NK-92 (cell line): ENCODE measurements around the gene PUDP.
"Not testable (repeated sequence)": the region's sequence is repeated elsewhere in the genome, so short reads cannot be mapped to it uniquely, and the experiment has no call there.

Experiments used
- DNase-seq: peaks from one replicate; lab custom pipeline; 2025; ENCODE audit not compliant: unreplicated experiment; lab: John Stamatoyannopoulos, UW

The PUDP gene

DNA sequence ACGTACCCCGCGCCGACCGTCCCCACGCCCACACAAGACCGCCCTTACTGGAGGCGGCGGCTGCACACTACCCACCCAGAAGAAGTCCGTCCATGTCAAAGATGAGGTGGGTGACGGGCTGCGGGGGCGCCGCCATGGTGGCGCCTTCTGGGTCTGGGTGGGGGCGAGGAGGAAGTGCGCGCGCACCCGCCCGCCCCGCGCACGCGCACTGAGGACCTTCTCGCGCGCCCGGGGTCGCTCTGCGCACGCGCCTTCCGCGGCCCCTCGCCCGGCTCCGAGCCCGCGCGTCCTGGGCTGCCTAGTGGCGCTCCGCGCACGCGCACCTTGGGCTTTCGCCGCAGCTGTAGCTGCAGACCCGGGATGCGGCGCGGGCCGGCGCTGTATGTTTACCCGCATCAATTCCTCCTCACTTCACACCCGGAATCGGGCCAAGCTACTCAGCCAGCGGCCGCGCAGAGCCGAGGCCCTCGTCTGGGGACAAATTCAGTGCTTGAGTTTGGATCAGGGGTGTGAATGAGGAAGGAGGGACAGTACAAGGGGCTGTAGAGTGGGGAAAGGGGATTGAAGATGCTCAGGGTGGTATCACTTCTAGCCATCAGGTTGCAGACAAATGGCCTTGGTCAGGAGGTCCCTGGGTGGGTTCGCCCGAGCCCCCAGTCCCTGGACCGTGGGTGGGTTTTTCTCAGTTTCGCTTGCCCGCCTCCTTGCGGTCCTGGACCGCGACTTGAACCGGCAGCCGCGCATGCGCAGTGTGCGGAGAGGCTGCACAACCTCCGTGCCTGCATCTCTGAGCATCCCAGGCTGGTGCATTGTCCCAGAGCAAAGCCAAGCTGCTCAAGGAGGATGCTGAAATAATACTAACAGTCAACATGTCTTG lies at the start of gene PUDP:
TSS of gene PUDP (minus strand) at position 176 of the 877 bp plus-strand sequence. CDS start at position 136, 40 bp downstream.
- peak; percentile 19 for DNase-seq

DNA sequence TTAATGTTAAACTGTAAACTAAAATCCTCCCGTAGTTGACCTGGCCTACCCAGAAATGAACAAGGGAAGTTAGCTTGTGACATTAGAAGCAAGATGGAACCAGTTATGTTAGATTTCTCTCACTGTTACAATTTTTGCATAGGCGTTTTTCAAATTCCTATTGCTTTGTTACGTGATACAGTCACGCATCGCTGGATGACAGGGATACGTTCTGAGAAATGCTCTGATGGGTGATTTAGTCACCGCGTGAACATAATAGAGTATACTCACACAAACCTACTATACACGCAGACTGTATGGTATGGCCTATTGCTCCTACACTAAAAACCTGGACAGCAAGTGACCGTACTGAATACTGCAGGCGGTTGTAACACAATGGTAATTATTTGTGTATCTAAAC lies 46.7 kb upstream of the PUDP start:
- DNase-seq: no peak

DNA sequence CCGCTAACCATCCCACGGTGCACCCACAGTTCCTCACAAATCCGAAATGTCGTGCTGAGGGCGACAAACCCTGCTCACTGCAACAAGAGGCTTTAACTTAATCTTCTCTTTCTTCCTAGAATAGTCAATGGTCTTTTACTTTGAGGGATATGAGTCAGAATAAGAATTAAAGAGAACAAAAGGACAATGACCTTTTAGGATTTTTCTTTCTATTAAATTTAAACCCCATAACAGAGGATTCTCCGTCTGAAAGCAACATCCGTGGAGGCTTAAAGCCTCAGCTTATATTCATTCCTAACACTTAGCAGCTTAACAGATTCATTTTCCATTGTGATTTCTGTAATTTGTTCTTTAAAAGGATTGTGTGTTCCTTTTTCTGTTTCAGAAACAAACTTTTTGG lies 44.9 kb upstream of the PUDP start:
- no peak for DNase-seq

DNA sequence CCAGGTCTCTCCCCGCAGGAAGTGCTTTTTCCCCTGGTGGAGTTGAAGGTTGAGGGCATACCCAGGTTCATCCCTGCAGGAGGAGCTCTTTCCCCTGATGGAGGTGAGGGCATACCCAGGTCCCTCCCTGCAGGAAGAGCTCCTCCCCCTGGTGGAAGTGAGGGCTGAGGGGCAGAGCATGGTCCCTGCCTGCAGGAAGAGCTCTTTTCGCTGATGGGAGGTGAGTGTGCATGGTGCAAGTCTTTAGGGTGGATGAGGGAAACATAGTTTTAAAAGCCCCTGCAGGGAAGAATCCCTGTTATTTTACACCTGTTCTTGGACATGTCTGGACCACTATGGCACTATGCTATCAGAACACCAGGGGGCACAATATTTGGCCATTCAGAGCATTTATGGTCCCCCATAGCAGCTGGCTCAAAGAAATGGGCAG lies 43.7 kb upstream of the PUDP start:
- no peak for DNase-seq

DNA sequence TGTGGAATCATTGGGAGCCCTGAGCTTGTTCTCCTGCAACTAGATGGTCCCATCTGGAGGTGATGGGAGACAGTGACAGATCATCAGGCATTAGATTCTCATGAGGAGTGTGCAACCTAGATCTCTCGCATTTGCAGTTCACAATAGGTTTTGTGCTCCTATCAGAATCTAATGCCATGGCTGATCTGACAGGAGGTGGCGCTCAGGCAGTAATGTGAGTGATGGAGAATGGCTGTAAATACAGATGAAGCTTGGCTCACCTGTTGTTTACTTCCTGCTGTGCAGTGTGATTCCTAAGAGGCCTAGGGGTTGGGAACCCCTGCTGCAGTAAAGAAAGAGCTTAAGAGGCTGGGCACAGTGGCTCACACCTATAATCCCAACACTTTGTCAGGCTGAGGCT lies 42.2 kb upstream of the PUDP start:
- no peak for DNase-seq

DNA sequence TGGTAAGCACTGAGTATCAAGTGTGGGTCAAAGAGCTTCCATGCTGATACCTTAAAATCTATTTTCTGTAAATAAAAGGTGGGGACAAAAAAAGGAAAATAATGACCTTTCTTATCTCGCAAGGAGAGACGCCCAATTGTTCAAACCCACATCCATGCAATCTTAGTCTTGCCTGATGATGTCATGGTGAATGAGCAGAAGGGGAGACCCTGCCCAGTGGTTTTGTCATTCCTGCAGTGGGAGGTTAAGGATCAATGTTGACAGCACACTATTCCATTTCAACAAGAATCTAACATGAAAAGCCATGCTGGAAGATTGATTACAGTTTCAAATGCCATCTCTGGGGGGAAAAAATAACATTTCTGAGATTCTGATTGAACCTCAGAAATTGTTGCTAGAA lies 40.7 kb upstream of the PUDP start:
- no peak for DNase-seq

DNA sequence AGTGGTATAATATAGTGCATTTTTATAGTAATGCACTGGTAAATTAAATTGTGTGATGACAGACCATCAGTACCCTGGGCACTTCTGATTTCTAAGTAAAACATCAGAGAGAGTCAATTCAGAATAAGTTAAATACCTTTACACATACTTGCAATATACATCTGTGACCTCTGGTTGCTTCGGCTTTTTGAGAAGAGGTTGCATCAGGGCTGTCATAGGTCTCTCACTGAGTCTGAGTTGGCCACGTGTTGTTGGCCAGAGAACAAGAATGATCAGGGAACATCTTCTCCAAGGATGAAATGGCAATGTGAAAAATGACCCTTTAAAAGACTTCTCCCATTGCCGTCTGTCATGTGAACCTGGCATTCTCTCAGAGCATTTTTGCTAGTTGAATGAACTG lies 36.9 kb upstream of the PUDP start:
- no peak for DNase-seq

DNA sequence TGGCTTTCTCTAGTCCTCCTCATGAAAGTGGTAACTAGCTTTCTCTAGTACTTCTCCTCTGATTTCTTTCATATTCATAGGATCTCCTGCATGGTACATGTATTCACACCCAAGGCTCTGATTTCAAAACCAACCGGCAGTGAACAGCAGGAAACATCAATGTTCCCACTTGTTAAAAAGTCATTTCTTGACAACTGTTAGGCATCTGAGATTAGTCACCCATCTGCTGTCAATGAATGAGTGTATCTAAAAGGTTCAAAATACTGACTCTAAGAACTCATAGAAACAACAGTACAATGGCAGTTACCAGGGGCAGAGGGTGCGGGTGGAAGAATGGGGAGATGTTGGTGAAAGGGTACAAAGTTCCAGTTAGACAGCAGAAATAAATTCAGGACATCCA lies 31.5 kb upstream of the PUDP start:
- DNase-seq: no peak

DNA sequence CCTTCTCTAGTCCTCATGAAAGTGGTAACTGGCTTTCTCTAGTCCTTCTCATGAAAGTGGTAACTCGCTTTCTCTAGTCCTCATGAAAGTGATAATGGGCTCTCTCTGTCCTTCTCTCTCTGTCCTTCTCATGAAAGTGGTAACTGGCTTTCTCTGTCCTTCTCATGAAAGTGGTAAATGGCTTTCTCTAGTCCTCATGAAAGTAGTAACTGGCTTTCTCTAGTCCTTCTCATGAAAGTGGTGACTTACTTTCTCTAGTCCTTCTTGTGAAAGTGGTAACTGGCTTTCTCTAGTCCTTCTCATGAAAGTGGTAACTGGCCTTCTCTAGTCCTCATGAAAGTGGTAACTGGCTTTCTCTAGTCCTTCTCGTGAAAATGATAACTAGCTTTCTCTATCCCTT lies 30.9 kb upstream of the PUDP start:
- not testable (repeated sequence) for DNase-seq

DNA sequence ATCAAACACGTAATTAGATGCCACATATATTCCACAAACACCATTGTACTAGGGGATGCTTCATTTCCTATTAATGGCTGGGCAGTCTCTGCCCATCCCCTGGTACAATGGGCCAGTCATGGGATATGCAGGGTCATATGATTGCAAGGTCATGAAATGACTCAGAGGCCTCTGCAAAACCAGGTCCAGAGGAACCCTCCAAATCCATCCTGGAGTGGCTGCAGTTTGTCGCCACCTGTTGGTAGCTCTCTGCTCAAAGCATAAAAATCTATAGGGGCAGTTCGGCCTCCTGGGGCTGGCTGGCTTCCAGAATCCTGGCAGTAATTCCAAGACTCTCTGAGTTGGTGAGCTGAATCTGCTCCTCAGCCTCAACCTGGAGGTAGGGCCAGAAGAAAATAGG lies 22.9 kb upstream of the PUDP start:
- no peak for DNase-seq

DNA sequence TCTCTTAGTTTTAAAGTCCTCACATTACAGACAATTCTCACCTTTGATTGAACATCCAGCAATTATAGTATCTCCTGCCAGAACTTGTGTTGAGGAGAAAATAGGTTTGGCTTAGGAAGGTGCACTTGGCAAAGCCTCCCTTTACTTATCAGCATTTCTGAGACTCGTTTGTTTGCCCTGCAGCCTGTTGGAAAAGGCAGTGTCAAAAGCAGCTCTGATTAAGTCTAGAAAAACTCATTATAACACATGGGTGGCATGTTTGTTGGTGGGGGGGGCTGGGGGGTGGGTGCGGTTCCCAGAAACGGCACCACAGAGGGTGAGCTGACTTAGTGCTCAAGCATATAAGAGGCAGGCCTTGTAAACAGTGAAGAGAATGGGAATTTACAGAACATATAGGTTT lies 21.7 kb upstream of the PUDP start:
- DNase-seq: no peak

DNA sequence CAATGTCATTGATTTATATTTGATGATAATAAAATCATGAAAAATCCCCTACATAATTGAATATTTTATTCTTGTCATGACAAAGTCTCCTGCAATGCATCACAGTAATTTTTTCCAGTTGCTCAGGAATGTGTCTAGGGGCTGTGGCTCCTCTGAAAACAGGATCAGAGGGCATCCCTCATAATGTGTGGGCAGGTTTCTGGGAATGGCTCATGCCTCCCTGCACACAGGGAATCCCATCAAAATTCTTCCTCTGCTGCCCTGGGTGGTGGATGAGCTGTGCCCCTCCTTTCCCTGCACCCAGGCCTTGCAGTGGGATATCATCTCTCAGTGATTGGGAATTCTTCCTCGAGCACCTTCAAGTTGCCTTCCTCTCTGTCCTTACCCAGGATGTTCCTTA lies 20.4 kb upstream of the PUDP start:
- no peak for DNase-seq

DNA sequence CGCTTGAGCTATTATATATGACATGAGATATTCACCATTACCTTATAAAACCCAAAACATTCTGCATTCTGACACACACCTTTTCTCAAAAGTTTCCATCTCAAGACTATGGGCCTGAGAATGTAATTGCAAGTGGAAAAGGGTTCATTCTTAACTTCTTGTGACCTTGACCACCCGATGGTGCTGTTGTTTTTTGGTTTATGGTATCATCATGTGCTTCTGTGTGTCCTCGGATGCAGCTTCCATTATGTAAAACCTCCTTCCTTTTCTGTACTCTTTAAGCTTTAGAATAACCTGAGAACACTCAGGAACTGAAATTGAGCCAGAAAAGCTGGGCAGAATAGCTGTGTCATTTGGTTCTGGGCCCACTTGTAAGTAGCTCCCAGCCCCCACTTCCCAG lies 16.2 kb upstream of the PUDP start:
- no peak for DNase-seq

DNA sequence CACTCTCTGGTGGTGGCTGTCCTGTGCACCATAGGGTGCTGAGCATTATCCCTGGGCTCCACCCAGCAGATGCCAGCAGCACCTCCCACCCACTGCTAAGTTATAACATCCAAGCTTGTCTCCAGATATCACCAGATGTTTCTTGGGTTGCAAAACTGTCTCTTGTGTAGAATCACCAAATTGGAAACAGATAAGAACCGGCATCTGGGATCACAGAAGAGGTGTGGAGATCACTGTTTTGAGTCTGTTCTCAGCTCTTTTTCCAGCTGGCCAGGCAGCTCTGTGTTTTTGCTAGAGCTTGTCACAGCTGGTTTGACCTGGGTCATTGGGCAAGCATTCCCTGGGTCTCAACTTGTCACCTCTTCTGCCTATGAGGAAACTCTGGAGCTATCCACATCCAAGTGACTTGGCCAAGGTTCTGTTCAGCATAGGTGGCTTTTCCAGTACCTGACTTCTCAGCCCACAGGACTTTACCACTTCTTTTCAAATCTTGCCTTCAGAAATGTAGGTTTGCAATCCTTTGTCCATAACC lies 15.3 kb upstream of the PUDP start:
- DNase-seq: no peak

DNA sequence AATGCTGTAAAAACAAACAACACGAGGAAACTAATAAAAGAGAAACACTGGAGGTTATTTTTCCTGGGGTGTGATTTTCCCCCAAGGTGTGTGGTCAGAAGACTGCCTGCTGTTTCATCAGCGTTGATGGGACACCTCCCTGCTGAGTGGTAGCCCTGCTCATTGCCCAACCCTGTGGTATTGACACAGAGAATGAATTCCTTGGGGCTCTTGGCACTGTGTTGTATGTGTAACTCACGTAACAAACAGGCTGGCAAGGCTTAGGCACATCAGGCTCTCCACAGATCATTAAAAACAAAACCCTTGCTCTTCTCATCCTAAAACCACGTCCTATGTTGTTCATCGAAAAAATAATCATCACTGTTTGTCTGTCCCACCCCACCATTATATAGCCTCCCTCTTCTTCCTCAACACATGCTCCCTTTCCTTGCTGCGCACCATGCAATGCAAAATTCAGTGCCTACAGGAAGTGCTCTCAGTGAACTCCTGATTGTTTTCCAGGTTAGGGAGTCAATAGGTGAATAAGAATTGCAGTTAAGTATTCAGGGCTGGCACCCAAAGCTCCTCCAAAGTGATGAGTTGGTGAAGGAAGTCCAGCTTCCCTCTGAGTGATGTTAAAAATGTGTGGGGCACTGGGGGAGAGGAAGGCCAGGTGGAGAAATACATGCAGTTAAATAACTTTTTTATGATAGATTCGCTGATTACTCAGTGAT lies 11.4 kb upstream of the PUDP start:
- no peak for DNase-seq

DNA sequence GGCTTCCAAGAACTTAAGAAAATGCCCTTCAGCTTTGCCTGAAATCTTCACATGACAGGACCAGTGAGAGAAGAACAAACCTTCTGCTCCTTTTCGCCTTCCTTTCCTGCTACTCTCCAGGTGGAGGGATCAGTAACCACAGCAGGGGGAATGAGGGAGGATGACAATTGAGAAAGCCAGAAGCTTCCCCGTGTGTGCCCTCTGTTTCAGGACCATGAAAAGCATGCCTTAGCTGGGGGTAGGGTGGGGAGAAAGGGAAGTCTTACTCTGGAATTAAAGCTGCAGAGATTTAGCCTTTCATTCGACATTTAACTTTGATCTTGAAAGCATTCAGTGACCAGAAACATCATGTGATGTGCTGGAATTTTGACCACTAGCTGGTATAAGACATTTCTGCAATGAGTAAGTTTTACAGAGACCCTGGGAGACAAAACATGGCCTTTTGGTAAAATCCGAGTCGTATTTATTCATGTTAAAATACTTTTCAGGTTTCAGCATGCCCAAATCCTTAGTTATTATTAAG lies 10.6 kb upstream of the PUDP start:
- DNase-seq: no peak

DNA sequence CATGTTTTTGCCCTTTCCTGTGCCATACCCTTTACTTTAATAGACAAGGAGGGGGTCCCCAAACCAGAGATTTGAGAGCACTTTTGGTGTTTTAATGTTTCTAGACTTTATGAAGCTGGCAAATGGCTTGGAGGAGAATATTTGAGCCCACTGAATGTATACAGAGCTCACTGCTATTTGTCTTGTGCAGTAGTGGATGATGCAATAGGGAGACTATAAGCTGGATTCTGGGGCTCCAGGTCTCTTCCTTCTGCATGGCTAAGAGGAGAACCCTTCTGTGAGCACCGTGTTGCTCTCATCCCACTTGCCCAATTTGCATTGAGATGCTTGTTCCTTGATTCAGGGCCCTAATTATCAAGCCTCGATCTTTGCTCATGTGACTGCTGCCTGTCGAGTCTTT lies 8.9 kb upstream of the PUDP start:
- DNase-seq: no peak

DNA sequence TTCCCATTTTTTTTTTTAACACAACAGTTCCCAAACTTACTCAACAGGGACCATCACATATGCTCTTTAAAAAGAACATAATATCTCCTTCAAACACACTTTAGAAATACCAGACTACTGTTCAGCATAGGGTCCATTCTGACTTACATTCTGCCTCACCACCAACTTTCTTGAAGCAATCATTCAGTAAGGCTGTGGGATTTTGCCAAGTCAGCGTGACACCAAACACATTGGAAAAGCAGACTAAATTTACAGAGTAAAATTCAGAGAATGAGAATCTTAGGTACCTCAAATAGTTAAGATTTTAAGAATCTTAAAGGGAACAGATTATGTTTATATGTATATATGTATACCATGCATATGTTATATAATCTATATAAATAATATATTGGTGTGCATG lies 7.2 kb upstream of the PUDP start:
- DNase-seq: no peak

DNA sequence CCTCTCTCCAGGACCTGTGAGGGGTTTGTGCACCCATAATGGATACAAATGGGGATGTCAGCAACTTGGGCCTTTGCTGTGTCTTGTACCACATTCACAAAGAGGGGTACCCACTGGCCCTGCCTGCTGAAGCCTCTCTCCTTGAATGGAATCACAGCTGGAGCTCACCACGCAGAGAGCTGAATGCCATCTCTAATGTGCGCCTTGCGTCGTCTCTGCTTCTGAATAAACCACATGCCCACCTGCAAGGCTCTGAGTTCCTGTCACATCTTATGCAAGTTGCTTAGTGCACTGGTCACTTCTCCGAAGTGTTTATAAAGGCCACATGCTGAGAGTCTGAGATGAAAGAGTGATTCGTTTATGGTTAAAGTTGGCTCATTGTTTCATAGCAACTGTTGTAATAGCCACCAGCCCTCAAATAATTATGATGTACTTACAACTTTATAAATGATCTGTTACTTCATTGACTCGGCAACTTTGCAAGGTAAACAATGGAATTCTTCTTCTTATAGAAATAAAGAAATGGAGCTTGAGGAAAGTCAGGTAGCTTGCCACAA lies 6.2 kb upstream of the PUDP start:
- no peak for DNase-seq

DNA sequence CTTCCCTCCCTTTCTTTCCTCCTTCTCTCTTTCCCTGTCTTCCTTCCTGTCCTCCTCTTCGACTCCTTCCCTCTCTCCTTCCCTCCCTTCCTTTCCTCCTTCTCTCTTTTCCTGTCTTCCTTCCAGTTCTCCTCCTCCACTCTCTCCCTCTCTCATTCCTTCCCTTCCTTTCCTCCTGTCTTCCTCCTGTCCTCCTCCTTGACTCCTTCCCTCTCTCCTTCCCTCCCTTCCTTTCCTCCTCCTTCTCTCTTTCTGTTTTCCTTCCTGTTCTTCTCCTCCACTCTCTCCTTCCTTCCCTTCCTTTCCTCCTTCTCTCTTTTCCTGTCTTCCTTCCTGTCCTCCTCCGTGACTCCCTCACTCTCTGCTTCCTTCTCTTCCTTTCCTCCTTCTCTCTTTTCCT lies 5.3 kb upstream of the PUDP start:
- DNase-seq: no peak

DNA sequence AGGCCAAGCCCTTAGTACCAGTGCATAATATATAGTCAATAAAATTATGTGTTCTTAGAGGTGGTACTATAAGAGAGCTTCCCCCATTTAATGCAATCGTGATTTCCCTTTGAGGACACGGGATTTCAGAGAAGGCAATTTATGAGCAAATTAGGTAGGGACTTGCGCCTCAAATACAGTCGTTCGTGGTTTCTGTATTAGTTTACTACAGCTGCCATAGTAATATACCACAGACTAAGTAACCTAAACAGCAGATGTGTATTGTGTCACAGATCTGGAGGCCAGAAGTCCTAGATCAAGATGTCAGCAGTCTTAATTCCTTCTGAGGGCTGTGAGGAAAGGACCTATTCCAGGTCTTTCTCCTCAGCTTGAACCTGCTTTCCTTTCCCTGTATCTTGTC lies 1.5 kb upstream of the PUDP start:
- DNase-seq: no peak
